Osteoblast (primary cell): Measurements from ENCODE around the gene KTN1. TPM values are rescaled to one million over a fixed set of nuclear protein-coding genes. Genes with fewer than 3 reads are reported as not detected.

Experiments used
- DNase-seq: peaks from one replicate; pipeline ENCODE4 v3.0.0; 2011; ENCODE audit warnings: low spot score, mixed read lengths; ENCODE audit not compliant: insufficient read length; ENCODE audit errors: missing footprints
- H2AFZ ChIP-seq: 2 replicates; pipeline ENCODE4 v1.6.0; 2011; ENCODE audit warnings: mild to moderate bottlenecking, low read length
- H3K27ac ChIP-seq: 2 replicates; pipeline ENCODE4 v1.5.1; 2011; ENCODE audit warnings: mild to moderate bottlenecking, low read depth, low read length, moderate library complexity
- H3K27me3 ChIP-seq: 2 replicates; pipeline ENCODE4 v1.6.0; 2012; ENCODE audit warnings: mild to moderate bottlenecking, control low read depth, inconsistent platforms, low read length, moderate library complexity; ENCODE audit not compliant: insufficient read depth
- H3K36me3 ChIP-seq: 2 replicates; pipeline ENCODE4 v1.5.1; 2011; ENCODE audit warnings: mild to moderate bottlenecking, low read length, control low read depth, moderate library complexity; ENCODE audit not compliant: insufficient read depth
- H3K4me1 ChIP-seq: 2 replicates; pipeline ENCODE4 v1.5.1; 2011; ENCODE audit warnings: mild to moderate bottlenecking, low read length, control low read depth, moderate library complexity; ENCODE audit not compliant: insufficient read depth
- H3K4me2 ChIP-seq: 2 replicates; pipeline ENCODE4 v1.6.0; 2011; ENCODE audit warnings: mild to moderate bottlenecking, low read length; ENCODE audit not compliant: insufficient read depth
- H3K4me3 ChIP-seq: fragments of 200-600 bp; sonication (generic); 3 replicates; pipeline ENCODE4 v1.5.1; 2012; ENCODE audit warnings: mild to moderate bottlenecking, low read length, inconsistent platforms; ENCODE audit not compliant: insufficient read depth
- H3K79me2 ChIP-seq: 2 replicates; pipeline ENCODE4 v1.6.0; 2012; ENCODE audit warnings: mild to moderate bottlenecking, low read length, control low read depth, inconsistent platforms; ENCODE audit not compliant: insufficient read depth
- H3K9me3 ChIP-seq: 2 replicates; pipeline ENCODE4 v1.5.1; 2011; ENCODE audit warnings: low read depth, low read length, control low read depth
- H4K20me1 ChIP-seq: 2 replicates; pipeline ENCODE4 v1.6.0; 2012; ENCODE audit warnings: mild to moderate bottlenecking, low read length, control low read depth; ENCODE audit not compliant: insufficient read depth
- CTCF ChIP-seq: IDR thresholded peaks from 2 replicates; pipeline ENCODE4 v1.5.1; 2011; ENCODE audit warnings: mild to moderate bottlenecking, low read depth, low read length, moderate library complexity; ENCODE audit errors: extremely low read depth
- total RNA-seq: library from RNA; depleted of rRNA; stranded (reverse); fragments of >200 nt; gene quantifications from 2 replicates; pipeline ENCODE4 v1.2.3, GENCODE V29; 2012

The KTN1 gene
- total RNA-seq, 1 donor, result 172 TPM

GRCh38 chr14:55535516-55536203, 44.3 kb upstream of the KTN1 start:
- Histone ChIP-seq H3K27ac (no peak overlapping the region), H3K9me3 (no peaks in the 10 kb centered on the region), H3K4me2 (no peak overlapping the region), H3K36me3 (no peaks in the 10 kb centered on the region), H4K20me1 (no peaks in the 10 kb centered on the region), H3K27me3 (no peaks in the 10 kb centered on the region), H3K79me2 (no peaks in the 10 kb centered on the region), H3K4me1 (no peaks in the 10 kb centered on the region), H2AFZ (no peak overlapping the region), H3K4me3 (no peak overlapping the region)
- DNase-seq, result no peak
- TF ChIP-seq CTCF, result no peak

DNA sequence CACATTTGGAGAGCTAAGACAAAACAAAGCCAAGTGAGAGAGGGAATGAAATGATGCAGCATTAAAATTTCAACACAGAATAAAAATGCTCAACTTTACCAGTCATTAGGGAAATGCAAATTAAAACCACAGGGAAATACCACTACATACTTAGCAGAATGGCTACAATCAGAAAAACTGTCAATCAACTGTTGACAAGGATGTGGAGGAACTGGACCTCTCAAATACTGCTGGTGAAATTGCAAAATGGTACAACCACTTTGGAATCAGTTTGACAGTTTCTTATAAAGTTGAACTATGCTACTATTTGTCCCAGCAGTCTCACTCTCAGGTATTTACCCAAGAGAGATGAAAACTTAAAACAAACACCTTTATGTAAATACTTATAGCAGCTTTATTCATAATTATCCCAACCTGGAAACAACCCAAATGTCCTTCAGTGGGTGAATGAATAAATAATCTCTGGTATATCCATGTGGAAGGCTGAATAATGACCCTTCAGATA, 43.8 kb upstream of the KTN1 start:
- Histone ChIP-seq H3K4me3 (no peak overlapping the region), H3K27me3 (no peaks in the 10 kb centered on the region), H3K4me2 (no peak overlapping the region), H3K4me1 (no peaks in the 10 kb centered on the region), H3K79me2 (no peaks in the 10 kb centered on the region), H3K27ac (no peak overlapping the region), H2AFZ (no peak overlapping the region), H4K20me1 (no peaks in the 10 kb centered on the region), H3K9me3 (no peaks in the 10 kb centered on the region), H3K36me3 (no peaks in the 10 kb centered on the region)
- no peak for DNase-seq
- TF ChIP-seq CTCF, result no peak

DNA sequence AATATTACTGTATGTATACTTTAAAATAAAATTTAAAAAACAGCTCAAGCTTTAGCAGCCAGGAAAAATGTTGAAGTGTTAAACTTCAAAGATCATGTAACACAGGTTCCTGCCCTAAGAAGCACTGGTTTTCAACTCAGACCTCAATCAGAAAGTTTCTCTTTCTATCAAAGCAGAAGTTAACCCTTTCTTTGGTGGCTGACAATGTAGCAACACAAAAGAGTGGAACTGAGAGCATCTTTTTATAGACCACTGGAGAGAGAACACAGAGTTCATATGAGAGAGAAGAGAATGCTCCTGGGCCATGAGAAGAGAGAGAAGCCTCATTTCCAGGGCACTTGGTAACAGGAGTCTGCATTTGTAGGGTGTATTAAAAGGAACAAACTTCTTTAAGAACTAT, 42.2 kb upstream of the KTN1 start:
- no peaks in the 10 kb centered on the region for H3K36me3 ChIP-seq
- no peak overlapping the region for H3K27ac ChIP-seq
- no peak overlapping the region for H2AFZ ChIP-seq
- no peaks in the 10 kb centered on the region for H3K4me1 ChIP-seq
- no peaks in the 10 kb centered on the region for H4K20me1 ChIP-seq
- H3K9me3 ChIP-seq, result no peaks in the 10 kb centered on the region
- no peak for TF ChIP-seq CTCF
- H3K27me3 ChIP-seq, result no peaks in the 10 kb centered on the region
- H3K79me2 ChIP-seq, result no peaks in the 10 kb centered on the region
- no peak for DNase-seq
- no peak overlapping the region for H3K4me3 ChIP-seq
- no peak overlapping the region for H3K4me2 ChIP-seq

DNA sequence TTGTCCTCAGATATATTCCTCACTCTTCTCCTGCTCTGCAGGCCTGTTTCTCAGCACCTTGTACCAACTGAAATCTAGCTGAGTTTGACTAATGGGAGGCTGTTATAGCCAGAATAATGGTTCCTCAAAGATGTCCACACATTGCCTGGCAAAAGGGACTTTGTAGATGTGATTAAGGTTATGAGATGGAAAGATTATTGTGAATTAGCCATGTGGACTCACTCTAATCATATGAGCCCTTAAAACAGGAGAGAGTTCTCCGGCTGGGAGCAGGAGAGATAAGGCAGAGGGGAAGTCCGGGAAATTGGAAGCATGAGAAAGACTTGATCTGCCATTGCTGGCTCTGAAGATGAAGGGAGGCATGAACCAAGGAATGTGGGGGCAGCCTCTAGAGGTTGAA, 40.0 kb upstream of the KTN1 start:
- no peaks in the 10 kb centered on the region for H4K20me1 ChIP-seq
- no peaks in the 10 kb centered on the region for H3K27me3 ChIP-seq
- H3K4me1 ChIP-seq, result peaks cover 6% of the 10 kb centered on the region
- H2AFZ ChIP-seq, result no peak overlapping the region
- no peaks in the 10 kb centered on the region for H3K9me3 ChIP-seq
- H3K79me2 ChIP-seq, result no peaks in the 10 kb centered on the region
- H3K27ac ChIP-seq, result no peak overlapping the region
- TF ChIP-seq CTCF, result no peak
- H3K4me3 ChIP-seq, result no peak overlapping the region
- no peak for DNase-seq
- no peaks in the 10 kb centered on the region for H3K36me3 ChIP-seq
- no peak overlapping the region for H3K4me2 ChIP-seq
